Astrocyte of the spinal cord (primary cell): Measurements from ENCODE around the gene HPX.

Experiments
- DNase-seq: peaks from one replicate; pipeline ENCODE4 v3.0.0; 2011; ENCODE audit warnings: low read depth, low spot score
- H3K4me3 ChIP-seq: 2 replicates; pipeline ENCODE4 v1.5.1; 2011; ENCODE audit warnings: low read depth, mild to moderate bottlenecking, low read length, moderate library complexity
- in situ Hi-C: cut with HindIII; loops from 2 replicates; pipeline ENCODE4 v1.10.0; 2017; ENCODE audit warnings: low sequenced_read_pairs
- TF ChIP-seq, protein P1 (sequence below): IDR thresholded peaks from 2 replicates; pipeline ENCODE4 v1.5.1; 2012; ENCODE audit warnings: low read depth, mild to moderate bottlenecking, low read length, inconsistent platforms

Gene HPX

DNA sequence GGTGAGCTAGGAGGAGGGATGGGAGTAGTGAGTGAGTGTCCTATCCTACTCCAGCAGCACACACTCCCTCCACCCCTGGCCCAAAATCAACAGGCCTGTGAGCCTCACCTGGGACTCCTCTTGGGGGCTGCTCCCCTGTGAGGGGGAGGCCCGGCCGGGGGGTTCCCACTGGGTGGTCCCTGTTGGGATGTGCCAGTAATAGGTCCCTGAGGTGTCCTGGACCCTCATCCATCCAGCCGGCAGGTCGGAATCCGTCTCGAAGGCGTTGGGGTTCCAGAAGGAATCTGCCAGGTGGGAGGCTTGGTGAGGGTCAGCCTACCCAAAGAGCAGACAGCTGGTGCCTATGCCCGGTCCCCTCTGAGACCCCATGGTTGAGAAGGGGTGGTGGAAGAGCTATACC lies 37.2 kb downstream of the HPX start:
- DNase-seq = no peak
- in situ Hi-C loops = no loop called here
- TF ChIP-seq, protein P1, sequence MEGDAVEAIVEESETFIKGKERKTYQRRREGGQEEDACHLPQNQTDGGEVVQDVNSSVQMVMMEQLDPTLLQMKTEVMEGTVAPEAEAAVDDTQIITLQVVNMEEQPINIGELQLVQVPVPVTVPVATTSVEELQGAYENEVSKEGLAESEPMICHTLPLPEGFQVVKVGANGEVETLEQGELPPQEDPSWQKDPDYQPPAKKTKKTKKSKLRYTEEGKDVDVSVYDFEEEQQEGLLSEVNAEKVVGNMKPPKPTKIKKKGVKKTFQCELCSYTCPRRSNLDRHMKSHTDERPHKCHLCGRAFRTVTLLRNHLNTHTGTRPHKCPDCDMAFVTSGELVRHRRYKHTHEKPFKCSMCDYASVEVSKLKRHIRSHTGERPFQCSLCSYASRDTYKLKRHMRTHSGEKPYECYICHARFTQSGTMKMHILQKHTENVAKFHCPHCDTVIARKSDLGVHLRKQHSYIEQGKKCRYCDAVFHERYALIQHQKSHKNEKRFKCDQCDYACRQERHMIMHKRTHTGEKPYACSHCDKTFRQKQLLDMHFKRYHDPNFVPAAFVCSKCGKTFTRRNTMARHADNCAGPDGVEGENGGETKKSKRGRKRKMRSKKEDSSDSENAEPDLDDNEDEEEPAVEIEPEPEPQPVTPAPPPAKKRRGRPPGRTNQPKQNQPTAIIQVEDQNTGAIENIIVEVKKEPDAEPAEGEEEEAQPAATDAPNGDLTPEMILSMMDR = no peak
- no peak overlapping the region for H3K4me3 ChIP-seq

DNA sequence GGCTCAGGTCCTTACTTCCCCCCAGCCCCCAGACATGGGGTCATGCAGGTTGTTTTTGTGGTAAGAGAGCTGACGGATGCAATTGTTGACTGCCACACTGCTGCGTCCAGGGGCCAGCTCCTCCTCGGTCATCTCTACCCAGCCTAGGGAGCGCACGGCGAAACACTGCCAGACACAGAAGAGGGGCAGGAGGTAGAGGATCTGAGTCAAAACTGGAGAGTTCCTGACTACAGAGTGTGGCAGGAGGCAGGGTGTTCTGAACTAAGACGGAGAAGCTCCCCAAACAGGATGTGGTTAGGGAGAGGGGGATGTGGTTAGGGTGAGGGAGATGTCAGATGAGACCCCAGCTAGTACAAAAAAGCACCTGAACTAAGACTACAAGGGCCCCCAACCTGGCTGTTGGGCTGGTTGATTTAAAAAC lies 38.2 kb downstream of the HPX start:
- DNase-seq = no peak

GRCh38 chr11:6402061-6402470 lies 38.7 kb downstream of the HPX start:
- no peak for DNase-seq
- TF ChIP-seq, protein P1 = no peak
- in situ Hi-C loops = no loop called here
- no peak overlapping the region for H3K4me3 ChIP-seq

More for the DNA sequence above, 38.2 kb downstream of the HPX start:
- H3K4me3 ChIP-seq = no peak overlapping the region
- in situ Hi-C loops = no loop called here
- TF ChIP-seq, protein P1 = no peak

DNA sequence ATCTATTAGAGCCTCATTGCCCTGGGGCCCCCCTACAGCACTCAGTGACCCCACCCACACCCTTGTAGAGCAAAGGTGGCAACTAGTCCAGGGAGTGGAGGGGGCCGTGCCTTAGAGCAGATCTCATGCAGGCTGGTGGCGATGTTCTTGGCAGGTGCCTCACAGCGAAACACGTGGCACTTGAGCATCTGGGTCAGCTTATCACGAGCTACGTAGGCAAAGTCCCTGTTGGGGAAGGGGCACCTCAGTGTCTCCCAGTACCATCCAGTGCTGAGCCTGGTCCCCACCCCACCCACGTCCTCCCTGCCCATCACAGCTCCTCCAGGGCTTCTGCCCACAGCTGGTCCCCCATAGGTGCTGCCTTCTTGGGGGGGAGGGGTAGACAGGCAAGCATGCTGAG lies 39.3 kb downstream of the HPX start:
- no peak for DNase-seq
- no peak overlapping the region for H3K4me3 ChIP-seq
- TF ChIP-seq, protein P1 = no peak
- in situ Hi-C loops = no loop called here

DNA sequence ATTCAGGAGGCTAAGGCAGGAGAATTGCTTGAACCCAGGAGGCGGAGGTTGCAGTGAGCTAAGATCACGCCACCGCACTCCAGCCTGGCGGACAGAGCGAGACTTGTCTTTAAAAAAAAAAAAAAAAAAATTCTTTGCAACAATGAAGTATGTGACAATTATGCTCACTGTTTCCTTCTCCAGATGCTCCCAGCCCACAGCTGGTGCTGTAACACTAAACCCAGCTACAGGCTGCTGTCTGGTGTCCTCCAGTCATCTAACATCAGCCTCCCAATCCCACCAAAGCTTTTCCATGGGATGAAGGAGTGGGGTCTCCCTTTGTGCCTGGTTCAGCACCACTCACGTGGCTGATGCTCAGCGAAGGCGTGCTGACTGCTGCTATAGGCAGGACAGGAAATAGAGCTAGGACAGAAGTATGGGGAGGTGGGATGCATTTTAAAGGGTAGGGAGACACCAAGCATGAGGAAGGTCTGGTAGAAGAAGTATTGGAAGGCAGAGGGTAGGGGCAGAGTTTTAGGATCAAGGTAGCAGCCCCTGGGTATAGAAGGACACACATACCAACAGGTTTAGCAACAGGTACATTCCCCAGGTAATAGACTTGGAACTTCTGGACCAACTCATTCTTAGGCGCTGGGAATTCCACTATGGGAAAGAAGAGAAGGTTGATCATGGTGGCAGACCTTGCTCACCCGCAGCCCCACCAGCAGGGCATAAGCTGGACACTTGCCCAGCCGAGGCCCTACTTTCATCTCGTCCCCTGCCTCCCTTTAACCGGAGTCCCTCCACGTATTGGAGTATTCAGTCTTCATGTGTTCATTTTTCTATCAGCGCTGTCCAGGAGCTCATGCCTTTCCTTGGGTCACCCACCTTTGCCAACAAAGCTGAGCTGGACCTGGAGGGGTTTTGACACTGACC lies 40.1 kb downstream of the HPX start:
- in situ Hi-C loops = no loop called here
- TF ChIP-seq, protein P1 = no peak
- no peak for DNase-seq
- no peak overlapping the region for H3K4me3 ChIP-seq

DNA sequence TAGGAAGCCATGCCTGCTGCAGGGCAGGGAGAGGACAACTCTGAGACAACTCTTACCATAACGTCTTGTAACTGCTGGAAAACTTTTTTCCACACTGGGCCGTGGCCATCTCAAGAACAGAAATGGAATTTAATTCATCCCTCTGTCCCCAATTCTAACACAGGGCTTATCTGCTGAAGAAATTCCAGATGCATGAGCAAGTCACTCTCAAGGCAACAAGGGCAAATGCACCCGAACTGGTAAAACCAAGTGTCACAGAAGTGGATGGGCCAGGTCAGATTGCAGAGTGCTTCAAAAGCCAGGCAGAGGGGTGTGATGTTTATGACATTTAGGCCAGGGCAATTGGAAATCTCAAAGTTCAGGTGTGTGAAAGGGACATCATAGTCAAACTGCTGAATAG lies 43.2 kb downstream of the HPX start:
- TF ChIP-seq, protein P1 = no peak
- H3K4me3 ChIP-seq = no peak overlapping the region
- no peak for DNase-seq
- in situ Hi-C loops = no loop called here
